NB4 (cell line): ENCODE measurements around the gene CCL20.

Source experiments
- DNase-seq: peaks from one replicate; pipeline ENCODE4 v3.0.0; 2010; ENCODE audit warnings: low read depth
- H3K4me3 ChIP-seq: one replicate; pipeline ENCODE4 v1.5.1; 2011; ENCODE audit warnings: mild to moderate bottlenecking, low read depth, low read length, moderate library complexity
- MYC ChIP-seq: IDR thresholded peaks from 2 replicates; pipeline ENCODE4 v1.6.1; 2011; ENCODE audit warnings: low read depth, low read length
- POLR2A ChIP-seq: IDR thresholded peaks from 2 replicates; pipeline ENCODE4 v1.6.1; 2011; ENCODE audit warnings: mild to moderate bottlenecking; ENCODE audit not compliant: insufficient read length; ENCODE audit errors: extremely low read depth
- TF ChIP-seq, protein P1 (sequence below): IDR thresholded peaks from one replicate; pipeline ENCODE4 v1.5.1; 2012; ENCODE audit warnings: low read depth, low read length
- TF ChIP-seq, protein P2 (sequence below): IDR thresholded peaks from 2 replicates; pipeline ENCODE4 v1.6.1; 2011; ENCODE audit warnings: low read depth, low read length

Gene CCL20

DNA sequence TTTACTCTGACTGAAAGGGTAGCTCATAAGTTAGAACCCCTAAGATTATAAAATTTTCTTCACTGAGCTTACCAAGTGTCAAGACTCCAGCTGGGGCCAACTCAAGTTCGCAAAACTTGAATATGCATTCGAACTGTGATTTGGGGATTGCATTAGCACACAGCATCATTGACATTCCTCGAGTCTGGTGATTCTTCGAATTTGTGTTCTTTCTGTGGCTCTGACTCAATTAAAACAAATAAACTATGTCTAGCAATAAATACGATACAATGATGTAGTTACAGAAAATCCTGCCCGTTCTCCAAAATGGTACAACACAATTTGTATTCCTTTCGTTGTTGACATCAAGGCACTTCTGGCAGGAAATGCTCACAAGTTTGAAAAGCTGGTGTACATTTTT, 11.1 kb downstream of the CCL20 start:
- no peak for DNase-seq
- TF ChIP-seq, protein P1, sequence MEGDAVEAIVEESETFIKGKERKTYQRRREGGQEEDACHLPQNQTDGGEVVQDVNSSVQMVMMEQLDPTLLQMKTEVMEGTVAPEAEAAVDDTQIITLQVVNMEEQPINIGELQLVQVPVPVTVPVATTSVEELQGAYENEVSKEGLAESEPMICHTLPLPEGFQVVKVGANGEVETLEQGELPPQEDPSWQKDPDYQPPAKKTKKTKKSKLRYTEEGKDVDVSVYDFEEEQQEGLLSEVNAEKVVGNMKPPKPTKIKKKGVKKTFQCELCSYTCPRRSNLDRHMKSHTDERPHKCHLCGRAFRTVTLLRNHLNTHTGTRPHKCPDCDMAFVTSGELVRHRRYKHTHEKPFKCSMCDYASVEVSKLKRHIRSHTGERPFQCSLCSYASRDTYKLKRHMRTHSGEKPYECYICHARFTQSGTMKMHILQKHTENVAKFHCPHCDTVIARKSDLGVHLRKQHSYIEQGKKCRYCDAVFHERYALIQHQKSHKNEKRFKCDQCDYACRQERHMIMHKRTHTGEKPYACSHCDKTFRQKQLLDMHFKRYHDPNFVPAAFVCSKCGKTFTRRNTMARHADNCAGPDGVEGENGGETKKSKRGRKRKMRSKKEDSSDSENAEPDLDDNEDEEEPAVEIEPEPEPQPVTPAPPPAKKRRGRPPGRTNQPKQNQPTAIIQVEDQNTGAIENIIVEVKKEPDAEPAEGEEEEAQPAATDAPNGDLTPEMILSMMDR: no peak
- TF ChIP-seq, protein P2, sequence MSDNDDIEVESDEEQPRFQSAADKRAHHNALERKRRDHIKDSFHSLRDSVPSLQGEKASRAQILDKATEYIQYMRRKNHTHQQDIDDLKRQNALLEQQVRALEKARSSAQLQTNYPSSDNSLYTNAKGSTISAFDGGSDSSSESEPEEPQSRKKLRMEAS: no peak
- TF ChIP-seq POLR2A (no peak), MYC (no peak)
- H3K4me3 ChIP-seq: no peak overlapping the region

DNA sequence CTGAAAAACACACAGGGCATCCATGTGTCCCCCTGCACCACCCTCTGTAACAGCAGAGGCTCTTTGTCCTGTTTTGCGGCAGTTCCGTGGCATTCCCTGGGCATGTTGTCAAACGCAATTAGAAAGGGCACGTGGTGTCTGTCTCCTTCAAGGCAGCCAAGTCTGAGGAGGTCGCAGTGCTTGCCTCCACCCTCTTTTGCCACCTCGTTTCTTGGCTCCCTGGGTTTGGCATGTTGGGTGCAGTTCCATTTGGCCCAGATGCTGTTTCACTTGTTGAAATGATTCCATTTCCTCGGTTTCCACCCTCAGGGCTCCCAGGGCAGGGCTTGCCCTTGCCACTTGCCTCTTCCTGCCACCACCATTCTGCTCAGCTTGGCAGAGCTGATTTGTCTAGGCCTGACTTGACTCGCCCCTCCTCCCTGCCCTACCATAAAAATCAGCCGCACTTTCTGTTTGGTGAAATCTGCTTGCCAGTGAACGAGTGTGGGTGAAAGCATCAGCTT, 12.4 kb downstream of the CCL20 start:
- no peak for DNase-seq
- H3K4me3 ChIP-seq: no peak overlapping the region
- no peak for TF ChIP-seq POLR2A
- TF ChIP-seq, protein P2: no peak
- TF ChIP-seq, protein P1: no peak
- no peak for TF ChIP-seq MYC

DNA sequence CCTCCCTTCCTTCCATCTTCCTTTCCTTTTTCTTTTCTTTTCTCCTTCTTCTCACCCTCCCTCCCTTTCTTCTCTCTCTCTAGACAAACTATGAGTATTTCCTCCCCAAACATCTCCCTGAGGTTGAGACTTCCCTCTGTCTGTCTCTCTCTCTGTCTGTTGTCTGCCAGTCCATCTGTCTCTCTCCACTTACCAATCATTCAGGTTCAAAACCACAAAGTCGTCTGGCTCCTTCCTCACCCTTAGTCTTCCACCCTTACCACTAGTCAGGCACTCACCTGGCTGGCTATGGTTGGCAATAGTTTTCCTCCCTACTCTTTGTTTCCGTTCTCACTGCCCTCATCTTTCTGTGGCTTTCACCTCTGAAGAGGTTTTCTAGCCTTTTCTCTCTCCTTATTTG, 12.9 kb downstream of the CCL20 start:
- H3K4me3 ChIP-seq: no peak overlapping the region
- DNase-seq: no peak
- TF ChIP-seq POLR2A: no peak
- TF ChIP-seq MYC: no peak
- TF ChIP-seq, protein P1: no peak
- TF ChIP-seq, protein P2: no peak

DNA sequence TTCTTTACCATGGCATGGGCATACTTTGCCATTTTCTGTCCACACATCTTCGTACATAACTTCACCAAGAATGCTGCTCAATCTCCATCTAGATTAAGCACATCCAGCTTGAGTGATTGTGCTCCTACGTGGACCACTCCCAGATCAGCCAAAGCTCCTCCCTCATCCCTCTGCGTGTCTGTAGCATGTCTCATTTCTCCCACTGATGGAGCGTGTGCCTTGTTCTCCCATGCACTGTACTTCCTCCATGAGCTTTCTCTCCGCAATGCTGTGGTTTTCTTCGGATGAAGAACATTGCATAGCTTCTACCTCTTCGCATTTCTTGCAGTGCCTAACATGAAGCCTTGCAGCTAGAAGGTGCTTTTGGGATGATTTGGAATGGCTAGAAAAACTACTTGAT, 13.5 kb downstream of the CCL20 start:
- H3K4me3 ChIP-seq: no peak overlapping the region
- no peak for DNase-seq
- no peak for TF ChIP-seq POLR2A
- TF ChIP-seq, protein P2: no peak
- TF ChIP-seq, protein P1: no peak
- no peak for TF ChIP-seq MYC

DNA sequence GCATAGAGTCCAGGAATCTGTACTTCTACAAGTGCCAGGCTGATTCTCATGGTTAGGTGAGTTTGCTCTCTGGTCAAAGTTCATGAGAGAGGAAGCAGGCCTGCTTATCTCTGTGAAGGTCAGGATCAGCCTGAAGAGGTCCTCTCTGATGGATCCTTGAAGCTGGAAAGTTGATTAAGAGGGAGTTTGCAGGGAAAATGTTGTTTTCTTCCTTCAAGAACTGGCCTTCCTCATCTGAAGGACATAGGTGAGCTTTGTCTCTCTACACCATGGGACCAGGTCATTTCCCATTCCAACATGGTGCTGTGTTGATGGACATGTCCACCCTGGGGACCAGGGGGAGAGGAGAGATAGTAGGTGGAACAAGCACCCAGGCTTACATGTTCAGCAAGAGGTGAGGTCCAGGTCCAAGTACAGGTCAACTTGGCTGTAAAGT, 14.9 kb downstream of the CCL20 start:
- no peak overlapping the region for H3K4me3 ChIP-seq
- DNase-seq: no peak
- TF ChIP-seq MYC: no peak
- TF ChIP-seq, protein P1: no peak
- TF ChIP-seq POLR2A: no peak
- TF ChIP-seq, protein P2: no peak

DNA sequence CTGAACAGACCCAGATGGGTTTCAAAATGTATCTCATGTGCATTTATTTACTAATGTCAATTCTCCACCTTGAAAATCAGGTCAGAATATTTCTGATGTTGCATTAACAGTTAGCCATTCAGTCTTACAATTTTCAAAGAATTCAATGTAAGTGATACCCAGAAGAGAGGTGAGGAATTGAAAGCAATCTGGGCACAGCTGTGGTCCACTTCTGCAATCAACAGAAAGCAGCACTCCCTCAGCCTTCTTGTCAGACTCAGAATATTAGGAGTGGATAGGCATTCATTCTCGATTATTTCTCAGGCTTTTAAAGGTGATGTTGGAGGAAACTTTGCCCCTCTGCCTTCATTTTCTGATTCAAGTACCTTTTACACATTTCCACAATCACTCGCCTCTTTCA, 15.7 kb downstream of the CCL20 start:
- no peak overlapping the region for H3K4me3 ChIP-seq
- TF ChIP-seq, protein P1: no peak
- TF ChIP-seq POLR2A (no peak), MYC (no peak)
- TF ChIP-seq, protein P2: no peak
- DNase-seq: no peak
